Islet precursor cell (in vitro differentiated cells): ENCODE data around the gene ATP4B.
A peak's percentile ranks its signal among the peaks of the same experiment; 100 is the strongest.
"Not testable (repeated sequence)": the region's sequence is repeated elsewhere in the genome, so short reads cannot be mapped to it uniquely, and the experiment has no call there.

Experiments
- DNase-seq: peaks from one replicate; pipeline ENCODE4 v3.0.0-alpha.2; 2018

ATP4B gene

GRCh38 chr13:113639616-113640262 lies 18.3 kb downstream of the ATP4B start:
- peak; percentile 47 for DNase-seq

DNA sequence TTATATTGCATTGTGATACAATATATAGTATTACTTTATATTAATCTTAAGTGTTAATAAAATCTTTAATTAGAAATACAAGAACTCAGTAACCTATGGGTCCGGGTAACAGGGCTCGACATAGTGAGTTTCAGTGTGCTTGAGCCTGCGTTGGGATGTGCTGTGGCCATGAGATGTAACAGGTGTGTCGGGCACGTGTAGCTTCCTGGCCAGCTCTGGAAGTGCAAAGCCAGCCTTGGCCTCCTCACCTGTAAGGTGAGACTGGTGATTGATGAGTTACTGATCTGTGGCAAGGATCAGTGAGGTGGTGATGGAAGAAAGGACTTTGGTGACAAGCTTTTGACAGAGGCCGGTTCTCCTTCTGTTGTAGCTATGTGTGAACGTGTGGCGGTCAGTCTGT lies 19.2 kb downstream of the ATP4B start:
- peak; percentile 35 for DNase-seq

GRCh38 chr13:113638173-113638746 lies 19.7 kb downstream of the ATP4B start:
- DNase-seq, result no peak

DNA sequence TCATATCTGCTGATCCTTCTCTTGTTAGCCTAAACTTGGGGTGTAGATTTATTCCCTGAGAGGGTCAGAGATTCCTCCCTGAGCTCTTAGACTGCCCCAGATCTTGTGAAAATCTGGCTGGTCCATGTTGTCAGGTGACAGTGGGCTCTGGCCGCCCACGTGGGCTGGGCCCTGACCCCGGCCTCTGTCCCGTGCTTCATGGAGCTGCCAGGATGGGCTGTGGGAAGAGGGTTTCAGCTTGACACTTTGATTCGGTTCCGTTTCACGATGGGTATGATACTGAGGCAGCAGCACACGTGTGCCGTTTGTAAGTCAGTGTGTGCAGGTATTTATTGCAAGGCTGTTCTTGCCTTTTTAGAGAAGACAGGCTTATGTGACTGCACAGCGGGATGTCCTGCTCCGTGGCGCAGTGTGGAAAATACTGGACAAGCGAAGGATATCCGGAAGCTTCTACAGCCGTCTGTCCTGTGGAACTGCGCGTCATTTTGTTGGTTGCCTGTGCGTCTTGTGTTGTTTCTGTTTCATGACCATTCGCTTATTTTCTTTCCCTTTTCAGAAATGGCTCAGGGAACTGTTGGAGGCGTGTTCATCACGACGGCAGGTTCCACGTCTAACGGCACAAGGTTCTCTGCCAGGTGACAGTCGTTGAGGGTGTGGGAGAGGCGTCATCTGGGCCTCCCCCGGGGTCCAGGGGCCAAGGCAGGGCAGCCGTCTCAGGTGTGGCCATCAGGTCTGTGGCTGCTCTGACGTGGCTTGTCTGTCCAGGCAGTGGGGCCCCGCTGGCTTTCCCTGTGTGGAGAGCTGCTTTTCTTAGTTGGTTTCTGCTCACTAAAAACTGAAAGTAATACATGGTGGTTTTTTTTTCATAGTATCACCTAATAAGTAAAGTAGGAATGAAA lies 20.5 kb downstream of the ATP4B start:
- DNase-seq, result peak; percentile 45

- DNase-seq, result peak; percentile 39
Measured at GRCh38 chr13:113636266-113636963, 21.6 kb downstream of the ATP4B start.

DNA sequence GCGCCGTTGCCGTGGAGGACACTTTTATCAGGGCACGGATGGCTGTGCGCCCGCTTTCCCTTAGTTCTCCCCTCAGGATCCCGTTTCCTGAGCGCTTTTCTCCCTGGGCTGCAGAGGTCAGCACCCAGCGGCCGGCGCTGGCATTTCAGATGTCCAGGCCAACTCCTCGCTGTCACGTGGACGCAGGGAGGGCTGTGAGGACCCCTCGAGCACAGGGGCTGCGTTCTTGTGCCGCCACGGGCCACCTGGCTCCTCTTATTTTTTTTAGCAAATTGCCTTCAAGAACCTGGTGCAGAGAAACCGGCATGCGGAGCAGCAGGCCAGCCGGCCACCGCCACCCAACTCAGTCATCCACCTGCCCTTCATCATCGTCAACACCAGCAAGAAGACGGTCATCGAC lies 22.3 kb downstream of the ATP4B start:
- no peak for DNase-seq

DNA sequence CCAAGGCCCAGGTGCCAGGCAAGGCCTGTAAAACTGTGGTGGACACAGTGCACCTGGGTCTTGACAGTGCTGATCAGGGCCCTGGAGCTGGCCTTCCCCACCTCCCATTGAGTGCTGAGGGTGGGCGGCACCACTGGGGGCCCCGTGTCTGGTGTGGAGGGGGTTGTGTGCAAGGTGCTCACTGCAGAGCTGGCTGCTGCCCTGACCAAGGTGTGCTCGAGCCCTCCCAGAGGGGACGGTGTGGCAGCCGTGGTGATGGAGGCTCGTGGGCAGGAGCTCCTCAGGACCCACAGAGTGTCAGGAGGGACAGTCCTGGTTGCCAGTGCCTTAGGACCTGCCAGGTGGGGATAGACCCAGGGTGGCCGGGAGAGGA lies 23.0 kb downstream of the ATP4B start:
- DNase-seq, result no peak

- DNase-seq, result no peak
Measured at GRCh38 chr13:113634279-113635047, 23.5 kb downstream of the ATP4B start.

GRCh38 chr13:113633485-113633873 lies 24.5 kb downstream of the ATP4B start:
- DNase-seq, result no peak

GRCh38 chr13:113632706-113633484 lies 25.1 kb downstream of the ATP4B start:
- DNase-seq, result no peak

- DNase-seq, result no peak
Measured at GRCh38 chr13:113631341-113632095, 26.5 kb downstream of the ATP4B start.

- DNase-seq, result no peak
Measured at GRCh38 chr13:113630804-113631203, 27.2 kb downstream of the ATP4B start.

GRCh38 chr13:113630296-113630695 lies 27.7 kb downstream of the ATP4B start:
- DNase-seq, result no peak

DNA sequence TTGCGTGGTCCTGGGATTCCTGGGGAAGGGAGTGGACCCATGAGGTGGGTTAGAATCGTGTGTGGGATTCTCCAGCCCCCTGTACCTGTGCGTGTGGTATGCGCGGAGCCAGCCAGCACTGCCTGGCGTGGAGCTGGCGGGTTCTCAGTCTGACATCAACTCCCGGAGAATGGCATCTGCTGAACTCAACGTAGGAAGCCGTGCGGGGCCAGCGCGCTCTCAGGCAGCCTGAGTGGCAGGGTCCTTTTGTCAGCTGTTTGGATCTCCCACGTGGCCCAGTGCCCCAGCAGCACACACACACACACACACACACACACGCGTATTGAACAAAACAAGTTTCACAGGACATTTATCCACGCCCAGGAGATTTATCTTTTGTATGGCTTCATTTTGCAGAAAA lies 28.1 kb downstream of the ATP4B start:
- no peak for DNase-seq

DNA sequence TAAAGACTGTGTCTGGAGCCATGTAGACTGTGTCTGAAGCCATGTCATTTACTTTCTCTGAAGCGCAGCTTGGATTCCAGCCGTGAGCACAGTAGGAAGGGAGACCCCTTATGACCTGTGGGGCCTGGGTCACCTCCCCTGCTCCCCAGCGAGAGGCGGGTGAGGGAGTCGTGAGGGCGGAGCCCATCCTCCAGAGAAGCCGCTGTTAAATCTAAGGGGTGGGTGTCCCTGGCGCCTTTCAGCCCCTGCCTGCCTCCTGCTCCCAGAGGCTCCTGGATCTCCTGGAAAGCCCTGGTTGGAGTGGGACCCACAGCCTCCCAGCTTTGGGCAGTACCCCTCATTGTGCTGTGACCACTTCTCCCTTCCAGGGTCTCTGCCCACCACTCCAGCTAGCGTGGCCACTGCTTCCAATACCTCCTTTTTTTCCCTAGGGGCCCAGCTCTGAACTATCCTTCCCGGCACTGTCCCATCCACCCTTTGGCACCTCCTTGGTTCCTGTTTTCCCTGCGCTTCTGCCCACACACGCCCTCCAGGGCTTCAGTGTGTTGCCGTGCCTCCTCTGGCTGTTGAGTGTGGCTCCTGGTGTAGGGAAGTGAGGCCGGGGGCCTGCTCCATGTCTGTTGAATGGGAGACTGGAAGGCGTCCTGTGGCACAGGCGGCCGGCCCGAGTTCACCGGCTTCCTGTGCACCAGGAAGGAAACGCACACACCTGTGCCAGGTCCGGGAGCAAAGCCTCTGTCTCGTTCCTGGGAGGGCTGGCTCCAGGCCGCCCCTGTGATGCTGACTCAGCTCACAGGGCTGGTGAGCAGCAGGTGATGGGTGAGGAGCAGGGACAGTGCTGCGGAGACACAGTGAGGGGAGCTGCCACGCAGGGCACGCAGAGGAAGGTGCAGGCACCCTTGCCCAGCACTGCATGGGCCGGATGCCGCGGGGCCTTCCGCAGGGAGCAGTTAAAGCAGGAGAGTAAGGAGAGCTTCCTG lies 29.4 kb downstream of the ATP4B start:
- DNase-seq, result no peak

- no peak for DNase-seq
Measured at GRCh38 chr13:113627136-113627535, 30.9 kb downstream of the ATP4B start.

- no peak for DNase-seq
Measured at GRCh38 chr13:113625965-113626721, 31.9 kb downstream of the ATP4B start.

- not testable (repeated sequence) for DNase-seq
Measured at GRCh38 chr13:113624640-113625304, 33.2 kb downstream of the ATP4B start.
